LoVo (cell line): ENCODE data around the gene PTPRM.
A peak's percentile ranks its signal among the peaks of the same experiment; 100 is the strongest.

Experiments
- DNase-seq: peaks from one replicate; pipeline ENCODE4 v3.0.0-alpha.2; 2016; ENCODE audit warnings: low spot score

Gene PTPRM

GRCh38 chr18:8365006-8365405, 797.9 kb downstream of the PTPRM start:
- no peak for DNase-seq

GRCh38 chr18:8365528-8365927, 798.4 kb downstream of the PTPRM start:
- no peak for DNase-seq

DNA sequence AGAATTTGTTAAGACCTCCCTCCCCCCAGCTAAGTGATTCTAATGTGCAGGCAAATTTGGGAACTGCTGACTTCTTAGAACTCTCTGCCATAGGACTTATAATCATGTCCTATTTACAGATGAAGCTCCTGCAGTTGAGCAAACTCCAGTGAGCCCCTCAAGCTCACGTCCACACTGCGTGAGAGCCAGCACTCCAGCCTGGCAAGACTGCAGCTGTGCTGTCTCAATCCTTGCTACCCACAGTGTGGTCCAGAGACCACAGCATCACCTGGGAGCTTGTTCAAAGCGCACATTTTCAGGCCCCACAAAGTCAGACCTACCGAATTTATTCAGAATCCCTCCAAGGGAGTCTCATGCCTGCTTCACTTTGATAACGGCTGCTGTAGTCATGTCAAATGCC, 799.0 kb downstream of the PTPRM start:
- no peak for DNase-seq

GRCh38 chr18:8366656-8367055, 799.5 kb downstream of the PTPRM start:
- DNase-seq = no peak

- DNase-seq = peak; percentile 14
Observed at GRCh38 chr18:8367217-8367988, 800.3 kb downstream of the PTPRM start.

DNA sequence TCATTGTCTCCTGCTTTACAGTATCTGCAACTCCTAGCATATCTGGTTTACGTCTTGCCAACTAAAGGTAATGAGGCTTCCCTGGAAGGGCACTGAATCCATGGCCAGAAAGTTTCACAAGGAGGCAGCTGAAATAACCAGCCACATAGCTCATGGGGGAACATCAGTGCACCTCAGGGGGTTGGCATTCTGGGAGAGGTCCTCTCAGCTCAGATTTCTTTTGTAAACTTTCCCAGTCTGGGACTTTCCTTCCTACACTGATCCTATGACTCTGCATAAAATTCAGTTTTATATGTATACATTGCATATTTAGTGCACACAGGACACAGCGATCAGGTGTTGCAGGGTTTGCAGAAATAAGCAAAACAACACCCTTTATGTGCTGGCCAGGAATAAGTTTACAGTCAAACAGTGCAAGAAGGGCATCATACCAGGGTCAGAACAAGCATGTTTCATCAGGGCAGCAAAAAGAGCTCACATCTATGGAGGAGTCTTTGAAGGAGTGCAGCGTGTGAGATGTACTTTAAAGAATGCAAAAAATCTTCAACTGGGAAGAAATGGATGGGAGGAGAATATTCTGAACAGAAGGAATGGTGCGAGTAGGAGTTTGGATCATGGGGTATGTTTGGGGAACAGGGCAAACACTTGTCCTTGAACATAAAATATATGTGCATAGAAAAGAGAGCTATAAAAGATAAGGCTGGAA, 801.5 kb downstream of the PTPRM start:
- no peak for DNase-seq

GRCh38 chr18:8373486-8373885, 806.4 kb downstream of the PTPRM start:
- no peak for DNase-seq

DNA sequence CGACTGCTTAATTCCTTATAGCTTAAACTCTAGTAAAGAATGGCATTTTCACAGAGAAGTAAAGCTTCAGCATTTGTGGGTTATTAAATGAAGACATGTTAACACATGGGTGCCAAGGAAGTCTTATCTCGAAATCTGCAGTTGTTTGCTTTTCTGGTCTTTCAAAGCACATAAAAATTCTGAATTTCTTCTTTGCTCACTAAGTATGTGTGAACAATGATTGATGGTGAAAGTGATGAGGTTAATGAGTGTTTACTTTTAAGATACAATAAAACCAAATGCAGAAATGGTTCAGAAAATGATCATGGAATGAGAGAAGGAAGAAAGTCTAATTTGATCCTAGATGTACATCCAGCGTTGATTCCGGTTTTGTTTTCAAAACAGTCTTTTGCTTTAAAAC, 807.6 kb downstream of the PTPRM start:
- DNase-seq = no peak

- no peak for DNase-seq
Observed at GRCh38 chr18:8375249-8375648, 808.1 kb downstream of the PTPRM start.

DNA sequence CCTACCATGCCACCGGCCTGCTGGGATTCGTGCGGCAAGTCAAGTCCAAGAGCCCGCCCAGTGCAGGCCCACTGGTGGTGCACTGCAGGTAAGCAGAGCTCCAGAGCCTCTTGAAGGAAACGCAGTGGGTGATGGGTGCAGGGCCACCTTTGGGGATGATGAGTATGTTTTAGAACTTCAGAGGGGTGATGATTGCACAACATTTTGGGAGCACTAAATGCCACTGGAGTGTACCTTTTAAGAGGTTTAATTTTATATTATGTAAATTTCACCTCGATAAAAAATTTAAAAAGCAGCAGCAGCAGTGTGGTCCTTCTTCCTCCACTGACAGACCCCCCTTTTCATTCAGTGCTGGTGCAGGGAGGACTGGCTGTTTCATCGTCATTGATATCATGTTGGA, 809.0 kb downstream of the PTPRM start:
- no peak for DNase-seq

GRCh38 chr18:8379187-8379941, 812.2 kb downstream of the PTPRM start:
- no peak for DNase-seq

DNA sequence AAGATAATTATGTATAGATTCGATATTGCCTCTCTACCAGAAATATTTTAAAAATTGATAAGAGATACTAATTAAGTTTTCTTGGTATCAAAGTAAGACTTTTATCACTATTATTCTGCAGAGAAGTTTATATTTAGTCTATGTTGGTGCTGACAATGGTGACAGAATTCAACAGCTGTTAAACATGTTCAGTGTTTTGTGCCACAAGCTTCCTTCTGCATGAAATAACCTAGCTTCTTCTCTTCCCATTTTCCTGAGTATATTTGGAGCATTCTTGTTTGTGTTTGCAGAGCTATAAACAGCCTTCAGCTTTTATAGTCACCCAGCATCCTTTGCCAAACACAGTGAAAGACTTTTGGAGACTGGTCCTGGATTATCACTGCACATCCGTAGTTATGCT, 812.9 kb downstream of the PTPRM start:
- no peak for DNase-seq

DNA sequence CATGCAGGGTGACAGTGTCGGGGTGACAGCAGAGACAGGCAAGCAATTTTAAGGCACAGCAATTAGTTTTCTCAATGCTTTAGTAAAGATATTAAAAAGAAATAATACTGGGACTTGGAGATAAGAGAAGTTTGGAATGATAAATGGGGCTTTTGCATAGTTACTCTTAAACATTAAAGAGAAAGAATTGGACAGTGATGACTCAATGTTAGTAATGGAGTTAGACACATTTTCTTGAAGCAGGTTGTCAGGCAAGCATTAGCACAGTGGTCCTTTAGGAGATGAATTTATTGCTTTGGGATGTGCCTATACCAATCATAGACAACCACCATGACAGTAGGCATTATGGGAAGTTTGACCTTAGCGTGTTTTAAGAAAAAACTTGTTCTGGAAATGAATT, 813.8 kb downstream of the PTPRM start:
- no peak for DNase-seq

- no peak for DNase-seq
Observed at GRCh38 chr18:8381821-8382459, 814.8 kb downstream of the PTPRM start.

DNA sequence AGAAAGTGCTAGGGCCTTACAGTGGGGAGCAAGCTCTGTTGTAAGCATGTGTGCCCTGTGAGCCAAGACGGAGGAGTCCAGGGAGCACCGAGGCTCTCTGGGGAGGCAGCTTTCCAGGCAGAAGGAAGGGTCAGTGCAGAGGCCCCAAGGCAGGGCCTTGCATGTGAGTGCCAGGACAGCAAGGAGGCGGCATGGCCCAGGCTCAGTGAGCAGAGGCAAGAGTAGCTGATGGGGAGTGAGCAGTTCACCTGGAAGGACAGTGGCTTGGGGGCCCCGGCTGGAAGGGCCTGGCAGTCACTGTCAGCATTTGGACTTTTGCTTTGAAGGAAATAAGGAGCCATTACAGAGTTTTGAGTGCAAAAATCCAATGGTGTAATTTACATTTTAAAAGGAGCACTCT, 818.3 kb downstream of the PTPRM start:
- DNase-seq = no peak

GRCh38 chr18:8386669-8387380, 819.7 kb downstream of the PTPRM start:
- no peak for DNase-seq

- DNase-seq = no peak
Observed at GRCh38 chr18:8389391-8390340, 822.5 kb downstream of the PTPRM start.

DNA sequence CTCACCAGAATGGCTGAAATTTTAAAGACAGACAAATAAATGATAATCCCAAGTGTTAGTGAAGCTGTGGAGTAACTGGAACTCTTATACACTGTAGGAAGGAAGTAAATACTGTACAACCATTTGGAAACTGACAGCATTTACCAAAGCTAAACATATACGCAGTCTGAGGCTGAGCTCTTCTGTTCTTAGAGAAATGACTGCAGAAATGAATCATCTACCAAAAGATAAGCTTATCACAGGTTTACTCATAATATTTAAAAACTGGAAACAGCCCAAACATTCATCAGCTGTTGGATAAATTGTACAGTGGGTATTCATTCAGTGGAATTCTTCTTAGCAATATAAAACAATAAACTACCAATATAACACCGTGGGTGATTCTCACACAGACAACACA, 824.0 kb downstream of the PTPRM start:
- DNase-seq = no peak

DNA sequence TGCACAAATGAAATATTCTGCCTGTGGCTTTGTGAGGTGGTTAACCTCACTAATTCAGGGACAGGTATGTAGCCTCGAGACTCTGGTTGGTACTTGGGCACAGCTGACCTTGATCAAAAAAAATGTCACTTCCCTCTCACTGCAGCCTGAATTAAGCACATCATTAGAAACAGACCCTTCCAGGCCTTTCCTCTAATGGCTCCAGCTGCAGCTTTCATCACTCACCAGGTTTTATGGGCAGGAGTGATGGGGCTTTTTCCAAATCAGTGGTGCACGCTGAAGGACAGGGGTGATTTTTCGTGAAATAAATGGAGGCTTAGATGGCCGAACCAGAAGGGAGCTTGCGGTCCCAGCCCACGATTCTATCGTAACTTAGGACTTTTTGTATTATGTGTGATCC, 829.1 kb downstream of the PTPRM start:
- DNase-seq = no peak

GRCh38 chr18:8397034-8397433, 829.9 kb downstream of the PTPRM start:
- no peak for DNase-seq

DNA sequence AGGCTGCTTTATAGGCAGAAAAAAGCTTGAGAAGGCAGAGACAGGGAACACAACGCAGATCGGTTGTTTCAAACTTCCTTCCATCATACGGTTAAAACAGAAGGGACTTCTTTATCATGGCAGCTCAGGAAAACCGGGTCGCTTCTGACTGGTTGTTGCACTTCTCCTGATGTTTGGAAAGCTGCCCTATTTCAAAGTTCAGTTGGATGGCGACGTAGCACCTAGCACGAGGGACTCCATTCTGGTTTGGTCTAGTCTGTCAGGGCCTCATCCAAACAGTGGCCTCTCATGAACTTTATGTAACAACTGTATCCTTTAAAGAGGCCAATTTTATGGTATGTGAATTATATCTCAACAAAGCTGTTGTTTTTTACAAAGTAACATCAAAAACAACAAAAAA, 832.0 kb downstream of the PTPRM start:
- DNase-seq = no peak
